Activated T-cell treated with anti-CD3 and anti-CD28 coated beads, Interleukin-2, amount 50 U/mL, for 24 hours (primary cell): ENCODE data around the gene KLHL29.

ENCODE experiments used
- DNase-seq: peaks from one replicate; pipeline ENCODE4 v3.0.0-alpha.2; 2020
- H3K27ac Mint-ChIP-seq: 2 replicates; pipeline ENCODE4 v1.8.0; 2020; ENCODE audit warnings: mild to moderate bottlenecking, mixed read lengths
- H3K27me3 Mint-ChIP-seq: 2 replicates; pipeline ENCODE4 v1.8.0; 2020; ENCODE audit warnings: mixed read lengths
- H3K36me3 Mint-ChIP-seq: 2 replicates; pipeline ENCODE4 v1.8.0; 2020; ENCODE audit warnings: low read depth, mixed read lengths
- H3K4me1 Mint-ChIP-seq: 2 replicates; pipeline ENCODE4 v1.8.0; 2020; ENCODE audit warnings: low read depth, mixed read lengths
- H3K4me3 Mint-ChIP-seq: 2 replicates; pipeline ENCODE4 v1.8.0; 2020; ENCODE audit warnings: mild to moderate bottlenecking, moderate library complexity, mixed read lengths
- H3K9me3 Mint-ChIP-seq: 2 replicates; pipeline ENCODE4 v1.8.0; 2020; ENCODE audit warnings: mixed read lengths

Gene KLHL29

GRCh38 chr2:23484767-23485166, 99.8 kb downstream of the KLHL29 start:
- Mint-ChIP-seq H3K9me3 (no peaks in the 10 kb centered on the region), H3K4me3 (no peak overlapping the region), H3K27ac (no peak overlapping the region), H3K36me3 (no peaks in the 10 kb centered on the region), H3K4me1 (peaks cover 20% of the 10 kb centered on the region), H3K27me3 (peaks cover 17% of the 10 kb centered on the region)
- DNase-seq, result no peak

- H3K4me1 Mint-ChIP-seq, result peaks cover 25% of the 10 kb centered on the region
- peaks cover 18% of the 10 kb centered on the region for H3K27me3 Mint-ChIP-seq
- no peaks in the 10 kb centered on the region for H3K36me3 Mint-ChIP-seq
- no peaks in the 10 kb centered on the region for H3K9me3 Mint-ChIP-seq
- H3K27ac Mint-ChIP-seq, result no peak overlapping the region
- H3K4me3 Mint-ChIP-seq, result no peak overlapping the region
- no peak for DNase-seq
Observed at GRCh38 chr2:23485261-23485660, 100.3 kb downstream of the KLHL29 start.

- peaks cover 18% of the 10 kb centered on the region for H3K27me3 Mint-ChIP-seq
- peaks cover 28% of the 10 kb centered on the region for H3K4me1 Mint-ChIP-seq
- no peak overlapping the region for H3K4me3 Mint-ChIP-seq
- H3K27ac Mint-ChIP-seq, result no peak overlapping the region
- H3K36me3 Mint-ChIP-seq, result no peaks in the 10 kb centered on the region
- no peaks in the 10 kb centered on the region for H3K9me3 Mint-ChIP-seq
- no peak for DNase-seq
Observed at GRCh38 chr2:23485841-23486683, 101.1 kb downstream of the KLHL29 start.

- Mint-ChIP-seq H3K9me3 (no peaks in the 10 kb centered on the region), H3K27me3 (peaks cover 21% of the 10 kb centered on the region), H3K4me1 (peaks cover 28% of the 10 kb centered on the region), H3K36me3 (no peaks in the 10 kb centered on the region), H3K4me3 (no peak overlapping the region), H3K27ac (no peak overlapping the region)
- no peak for DNase-seq
Observed at GRCh38 chr2:23486684-23487075, 101.7 kb downstream of the KLHL29 start.

GRCh38 chr2:23487735-23488492, 102.9 kb downstream of the KLHL29 start:
- Mint-ChIP-seq H3K27ac (no peak overlapping the region), H3K27me3 (peaks cover 25% of the 10 kb centered on the region), H3K9me3 (no peaks in the 10 kb centered on the region), H3K4me1 (peaks cover 28% of the 10 kb centered on the region), H3K4me3 (no peak overlapping the region), H3K36me3 (no peaks in the 10 kb centered on the region)
- no peak for DNase-seq

- no peaks in the 10 kb centered on the region for H3K36me3 Mint-ChIP-seq
Observed at GRCh38 chr2:23488584-23488983, 103.6 kb downstream of the KLHL29 start.

GRCh38 chr2:23489471-23490322, 104.7 kb downstream of the KLHL29 start:
- Mint-ChIP-seq H3K4me1 (peaks cover 28% of the 10 kb centered on the region), H3K27ac (peak overlapping the region; percentile 85), H3K9me3 (no peaks in the 10 kb centered on the region), H3K27me3 (peaks cover 19% of the 10 kb centered on the region), H3K4me3 (peak overlapping the region; percentile 35), H3K36me3 (no peaks in the 10 kb centered on the region)
- no peak for DNase-seq

More at GRCh38 chr2:23488584-23488983, 103.6 kb downstream of the KLHL29 start:
- DNase-seq, result no peak
- H3K9me3 Mint-ChIP-seq, result no peaks in the 10 kb centered on the region
- H3K27me3 Mint-ChIP-seq, result peaks cover 25% of the 10 kb centered on the region
- H3K27ac Mint-ChIP-seq, result no peak overlapping the region
- no peak overlapping the region for H3K4me3 Mint-ChIP-seq
- peaks cover 28% of the 10 kb centered on the region for H3K4me1 Mint-ChIP-seq

GRCh38 chr2:23491591-23492336, 106.8 kb downstream of the KLHL29 start:
- Mint-ChIP-seq H3K36me3 (no peaks in the 10 kb centered on the region), H3K27ac (no peak overlapping the region), H3K9me3 (no peaks in the 10 kb centered on the region), H3K4me3 (no peak overlapping the region), H3K27me3 (peaks cover 16% of the 10 kb centered on the region), H3K4me1 (peaks cover 41% of the 10 kb centered on the region)
- DNase-seq, result no peak

- peaks cover 46% of the 10 kb centered on the region for H3K4me1 Mint-ChIP-seq
Observed at GRCh38 chr2:23492337-23492675, 107.3 kb downstream of the KLHL29 start.

GRCh38 chr2:23492921-23493320, 107.9 kb downstream of the KLHL29 start:
- Mint-ChIP-seq H3K27me3 (peaks cover 16% of the 10 kb centered on the region), H3K27ac (no peak overlapping the region), H3K4me3 (no peak overlapping the region), H3K4me1 (peaks cover 48% of the 10 kb centered on the region), H3K9me3 (no peaks in the 10 kb centered on the region), H3K36me3 (no peaks in the 10 kb centered on the region)
- DNase-seq, result no peak

More at GRCh38 chr2:23492337-23492675, 107.3 kb downstream of the KLHL29 start:
- no peaks in the 10 kb centered on the region for H3K36me3 Mint-ChIP-seq
- H3K27ac Mint-ChIP-seq, result no peak overlapping the region
- peaks cover 16% of the 10 kb centered on the region for H3K27me3 Mint-ChIP-seq
- H3K9me3 Mint-ChIP-seq, result no peaks in the 10 kb centered on the region
- no peak for DNase-seq
- H3K4me3 Mint-ChIP-seq, result no peak overlapping the region

GRCh38 chr2:23493846-23494245, 108.9 kb downstream of the KLHL29 start:
- Mint-ChIP-seq H3K4me1 (peaks cover 38% of the 10 kb centered on the region), H3K27me3 (peaks cover 11% of the 10 kb centered on the region), H3K4me3 (no peak overlapping the region), H3K27ac (no peak overlapping the region), H3K9me3 (no peaks in the 10 kb centered on the region), H3K36me3 (no peaks in the 10 kb centered on the region)
- no peak for DNase-seq

GRCh38 chr2:23494286-23494685, 109.3 kb downstream of the KLHL29 start:
- H3K27ac Mint-ChIP-seq, result no peak overlapping the region
- H3K9me3 Mint-ChIP-seq, result no peaks in the 10 kb centered on the region
- H3K4me3 Mint-ChIP-seq, result no peak overlapping the region
- peaks cover 34% of the 10 kb centered on the region for H3K4me1 Mint-ChIP-seq
- H3K36me3 Mint-ChIP-seq, result no peaks in the 10 kb centered on the region
- no peak for DNase-seq
- H3K27me3 Mint-ChIP-seq, result peaks cover 11% of the 10 kb centered on the region

- Mint-ChIP-seq H3K9me3 (no peaks in the 10 kb centered on the region), H3K27me3 (peaks cover 6% of the 10 kb centered on the region), H3K27ac (no peak overlapping the region), H3K4me1 (peaks cover 21% of the 10 kb centered on the region), H3K36me3 (no peaks in the 10 kb centered on the region), H3K4me3 (no peak overlapping the region)
- no peak for DNase-seq
Observed at GRCh38 chr2:23495661-23496114, 110.7 kb downstream of the KLHL29 start.

- peaks cover 21% of the 10 kb centered on the region for H3K4me1 Mint-ChIP-seq
- H3K36me3 Mint-ChIP-seq, result no peaks in the 10 kb centered on the region
- H3K9me3 Mint-ChIP-seq, result no peaks in the 10 kb centered on the region
- H3K27me3 Mint-ChIP-seq, result peaks cover 6% of the 10 kb centered on the region
- H3K4me3 Mint-ChIP-seq, result no peak overlapping the region
- H3K27ac Mint-ChIP-seq, result no peak overlapping the region
- DNase-seq, result no peak
Observed at GRCh38 chr2:23496456-23496855, 111.5 kb downstream of the KLHL29 start.
